ENCODE measurements around the gene PRTN3. TPM values are rescaled to one million over a fixed set of nuclear protein-coding genes. Genes with fewer than 3 reads are reported as not detected.
"Not testable (repeated sequence)": the region's sequence is repeated elsewhere in the genome, so short reads cannot be mapped to it uniquely, and the experiment has no call there.

PRTN3 gene
- total RNA-seq, 1 experiment from 2014 or later, result not detected

DNA sequence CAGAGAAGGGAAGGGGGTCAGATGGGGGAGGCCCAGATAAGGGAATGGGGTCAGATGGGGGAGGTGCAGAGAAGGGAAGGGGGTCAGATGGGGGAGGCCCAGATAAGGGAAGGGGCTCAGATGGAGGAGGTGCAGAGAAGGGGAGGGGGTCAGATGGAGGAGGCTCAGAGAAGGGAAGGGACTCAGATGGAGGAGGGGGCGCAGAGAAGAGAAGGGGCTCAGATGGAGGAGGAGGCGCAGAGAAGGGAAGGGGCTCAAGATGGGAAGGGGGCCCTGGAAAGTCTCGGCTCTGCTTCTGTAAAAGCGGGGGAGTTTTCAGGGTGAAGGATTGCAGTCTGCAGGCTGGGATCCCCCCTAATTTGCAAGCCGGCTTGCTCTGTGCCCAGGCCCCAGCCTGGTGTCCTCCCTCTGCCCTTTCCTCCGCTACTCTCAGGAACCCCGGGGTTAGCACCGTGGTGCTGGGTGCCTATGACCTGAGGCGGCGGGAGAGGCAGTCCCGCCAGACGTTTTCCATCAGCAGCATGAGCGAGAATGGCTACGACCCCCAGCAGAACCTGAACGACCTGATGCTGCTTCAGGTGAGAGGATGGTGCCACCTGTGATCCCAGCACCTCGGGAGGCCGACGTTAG is 11.6 kb upstream of the PRTN3 start:
- DNase-seq (ENCODE audit: low read depth, low spot score), result no peak
- in situ Hi-C loops (cut with HindIII; ENCODE audit: low pct_unique_long_range_greater_than_20kb, low sequenced_read_pairs), result no loop called here

DNA sequence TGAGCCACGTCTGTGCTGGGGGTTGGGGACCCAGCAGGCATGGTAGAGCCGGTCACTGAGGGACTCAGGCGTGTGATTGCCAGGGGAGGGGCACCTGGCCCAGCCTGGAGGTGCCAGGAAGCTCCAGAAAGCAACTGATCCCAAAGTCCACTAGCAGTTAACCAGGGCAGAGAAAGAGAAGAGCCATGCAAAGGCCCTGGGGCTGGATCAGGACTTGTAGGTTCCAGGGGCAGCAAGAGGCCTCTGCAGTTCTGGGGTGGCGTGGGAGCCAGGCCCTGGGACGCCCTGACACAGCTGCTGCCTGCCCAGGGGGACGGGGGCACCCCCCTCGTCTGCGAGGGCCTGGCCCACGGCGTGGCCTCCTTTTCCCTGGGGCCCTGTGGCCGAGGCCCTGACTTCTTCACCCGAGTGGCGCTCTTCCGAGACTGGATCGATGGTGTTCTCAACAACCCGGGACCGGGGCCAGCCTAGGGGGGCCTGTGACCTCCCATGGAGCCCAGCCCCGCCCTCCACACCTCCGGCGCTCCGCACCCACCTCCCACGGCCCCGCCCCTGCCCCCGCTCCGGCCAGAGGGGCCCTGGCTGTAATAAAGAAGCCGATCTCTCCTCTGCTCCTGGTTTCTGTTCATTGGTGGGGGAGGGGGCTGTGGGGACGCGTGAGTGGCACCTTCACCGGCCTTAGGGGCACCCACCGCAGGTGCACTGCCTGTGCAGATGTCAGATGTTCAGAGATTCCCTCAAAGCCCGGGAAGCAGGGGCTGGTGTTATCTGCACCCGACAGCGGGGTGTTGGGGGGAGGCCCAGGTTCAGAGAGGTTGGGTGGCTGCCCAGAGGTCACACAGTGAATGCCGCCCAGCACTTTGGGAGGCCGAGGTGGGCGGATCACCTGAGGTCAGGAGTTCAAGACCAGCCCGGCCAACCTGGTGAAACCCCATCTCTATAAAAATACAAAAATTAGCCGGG is 9.1 kb upstream of the PRTN3 start:
- in situ Hi-C loops (cut with HindIII; ENCODE audit: low pct_unique_long_range_greater_than_20kb, low sequenced_read_pairs), result no loop called here
- DNase-seq (ENCODE audit: low read depth, low spot score), result no peak

DNA sequence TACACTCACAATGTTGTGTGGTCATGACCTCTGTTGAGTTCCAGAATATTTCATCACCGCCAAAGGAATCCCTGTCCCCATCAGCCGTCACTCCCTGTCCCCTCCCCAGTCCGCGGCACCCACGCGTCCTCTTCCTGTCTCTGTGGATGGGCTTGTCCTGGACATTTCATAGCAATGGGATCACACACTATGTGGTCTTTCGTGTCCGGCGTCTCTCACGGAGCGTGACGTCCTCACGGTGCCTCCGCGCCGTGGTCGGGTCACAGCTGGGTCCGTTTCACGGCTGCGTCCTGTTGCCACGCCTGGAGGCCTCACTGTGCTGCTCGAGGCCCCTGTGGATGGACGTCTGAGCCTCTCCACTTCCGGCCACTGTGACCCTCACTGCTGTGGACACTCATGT is 6.6 kb upstream of the PRTN3 start:
- DNase-seq (ENCODE audit: low read depth, low spot score), result no peak
- in situ Hi-C loops (cut with HindIII; ENCODE audit: low pct_unique_long_range_greater_than_20kb, low sequenced_read_pairs), result no loop called here

DNA sequence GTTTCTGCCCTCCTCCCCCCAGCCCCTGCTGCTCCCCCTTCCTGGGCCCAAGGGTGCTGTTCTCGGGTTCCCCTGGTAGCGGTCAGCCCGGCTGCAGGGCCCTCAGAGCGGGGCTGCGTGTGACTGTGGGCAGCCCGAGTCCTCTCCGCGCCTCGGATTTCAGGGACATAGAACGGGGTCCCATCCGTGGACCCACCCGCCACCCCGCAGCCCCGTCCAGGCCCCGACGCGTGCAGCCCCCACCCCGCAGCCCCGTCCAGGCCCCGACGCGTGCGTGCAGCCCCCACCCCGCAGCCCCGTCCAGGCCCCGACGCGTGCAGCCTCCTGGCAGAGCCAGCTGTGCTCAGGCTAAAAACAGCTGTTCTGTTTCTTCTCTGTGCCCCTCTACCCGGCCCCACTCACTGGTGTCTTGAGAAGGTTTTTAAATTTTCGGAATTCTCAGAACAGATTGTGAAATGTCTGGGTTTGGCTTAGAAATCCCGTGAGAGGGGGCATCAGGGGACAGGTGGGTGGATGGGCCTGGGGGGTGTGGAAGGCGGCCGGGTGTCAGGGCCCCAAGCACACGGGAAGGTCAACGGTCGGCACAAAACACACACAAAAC is 5.5 kb upstream of the PRTN3 start:
- in situ Hi-C loops (cut with HindIII; ENCODE audit: low pct_unique_long_range_greater_than_20kb, low sequenced_read_pairs), result no loop called here
- no peak for DNase-seq (ENCODE audit: low read depth, low spot score)

DNA sequence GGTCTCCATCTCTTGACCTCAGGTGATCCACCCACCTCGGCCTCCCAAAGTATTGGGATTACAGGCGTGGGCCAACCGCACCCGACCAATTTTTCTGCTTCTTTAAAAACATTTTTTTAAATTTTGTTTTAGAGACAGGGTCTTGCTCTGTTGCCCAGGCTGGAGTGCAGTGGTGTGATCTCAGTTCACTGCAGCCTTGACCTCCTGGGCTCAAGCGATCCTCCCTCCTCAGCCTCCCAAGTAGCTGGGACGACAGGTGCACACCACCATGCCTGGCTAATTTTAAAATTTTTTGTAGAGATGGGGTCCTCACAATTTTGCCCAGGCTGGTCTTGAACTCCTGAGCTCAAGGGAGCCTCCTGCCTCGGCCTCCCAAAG is 2.0 kb downstream of the PRTN3 start:
- in situ Hi-C loops (cut with HindIII; ENCODE audit: low pct_unique_long_range_greater_than_20kb, low sequenced_read_pairs); DNase-seq (ENCODE audit: low read depth, low spot score): not testable (repeated sequence)

DNA sequence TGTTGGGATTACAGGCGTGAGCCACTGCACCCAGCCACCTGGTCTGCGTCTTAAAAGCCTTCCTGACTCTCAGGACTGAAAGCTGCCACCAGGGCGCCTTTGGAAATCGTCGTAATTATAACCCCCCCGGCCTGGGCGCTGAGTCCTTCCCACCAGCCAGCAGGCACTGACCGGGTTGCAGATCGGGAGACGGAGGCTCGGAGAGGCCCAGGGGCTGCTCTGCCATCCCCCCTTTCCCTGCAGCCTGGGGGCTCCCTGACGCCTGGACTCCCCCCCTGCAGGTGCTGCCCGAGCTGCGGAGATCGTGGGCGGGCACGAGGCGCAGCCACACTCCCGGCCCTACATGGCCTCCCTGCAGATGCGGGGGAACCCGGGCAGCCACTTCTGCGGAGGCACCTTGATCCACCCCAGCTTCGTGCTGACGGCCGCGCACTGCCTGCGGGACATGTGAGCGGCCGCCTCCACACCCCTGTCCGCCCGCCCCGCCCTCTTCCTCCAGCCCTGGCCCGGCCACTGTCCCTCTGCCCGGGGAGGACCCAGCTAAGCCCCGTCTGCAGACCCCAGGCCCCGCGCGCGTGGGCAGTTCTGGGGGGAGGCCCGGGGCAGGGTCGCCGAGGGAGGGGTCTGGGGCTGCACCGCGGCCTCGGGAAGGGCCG is 2.5 kb downstream of the PRTN3 start:
- no peak for DNase-seq (ENCODE audit: low read depth, low spot score)
- in situ Hi-C loops (cut with HindIII; ENCODE audit: low pct_unique_long_range_greater_than_20kb, low sequenced_read_pairs), result no loop called here

DNA sequence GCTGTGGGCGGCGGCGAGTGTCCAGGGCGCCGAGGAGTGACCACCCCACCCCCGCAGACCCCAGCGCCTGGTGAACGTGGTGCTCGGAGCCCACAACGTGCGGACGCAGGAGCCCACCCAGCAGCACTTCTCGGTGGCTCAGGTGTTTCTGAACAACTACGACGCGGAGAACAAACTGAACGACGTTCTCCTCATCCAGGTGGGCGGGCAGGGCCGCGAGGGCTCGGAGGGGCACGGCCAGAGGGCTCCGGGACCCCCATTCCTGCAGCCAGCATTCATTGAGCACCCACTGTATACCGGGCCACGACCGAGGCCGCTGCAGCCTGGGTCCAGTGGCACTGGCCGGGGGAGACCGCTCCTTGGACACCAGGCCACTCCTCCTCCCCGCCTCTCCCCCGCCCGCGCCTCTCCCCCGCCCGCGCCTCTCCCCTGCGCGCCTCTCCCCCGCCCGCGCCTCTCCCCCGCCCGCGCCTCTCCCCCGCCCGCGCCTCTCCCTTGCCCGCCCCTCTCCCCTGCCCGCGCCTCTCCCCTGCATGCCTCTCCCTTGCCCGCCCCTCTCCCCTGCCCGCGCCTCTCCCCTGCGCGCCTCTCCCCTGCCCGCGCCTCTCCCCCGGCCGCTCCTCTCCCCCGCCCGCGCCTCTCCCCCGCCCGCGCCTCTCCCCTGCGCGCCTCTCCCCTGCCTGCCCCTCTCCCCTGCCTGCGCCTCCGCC is 3.2 kb downstream of the PRTN3 start:
- in situ Hi-C loops (cut with HindIII; ENCODE audit: low pct_unique_long_range_greater_than_20kb, low sequenced_read_pairs), result no loop called here
- DNase-seq (ENCODE audit: low read depth, low spot score), result no peak

DNA sequence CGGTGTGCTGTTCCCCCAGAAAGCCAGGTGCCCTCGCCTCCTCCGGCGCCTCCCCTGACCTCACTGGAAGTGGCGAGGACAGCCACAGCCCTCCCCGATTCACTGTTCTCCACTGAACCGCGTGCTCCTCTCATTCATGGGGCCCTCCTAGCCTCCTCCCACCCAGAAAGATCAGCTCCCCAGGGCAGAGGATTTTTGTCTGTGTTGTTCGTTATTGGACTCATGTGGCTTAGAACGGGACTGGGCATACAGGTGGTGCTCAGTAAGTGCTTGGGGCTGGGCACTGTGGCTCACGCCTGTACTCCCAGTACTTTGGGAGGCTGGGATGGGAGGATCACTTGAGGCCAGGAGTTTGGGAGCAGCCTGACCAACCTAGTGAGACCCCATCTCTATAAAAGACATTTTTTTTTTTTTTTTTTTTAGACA is 3.8 kb downstream of the PRTN3 start:
- in situ Hi-C loops (cut with HindIII; ENCODE audit: low pct_unique_long_range_greater_than_20kb, low sequenced_read_pairs), result no loop called here
- no peak for DNase-seq (ENCODE audit: low read depth, low spot score)

DNA sequence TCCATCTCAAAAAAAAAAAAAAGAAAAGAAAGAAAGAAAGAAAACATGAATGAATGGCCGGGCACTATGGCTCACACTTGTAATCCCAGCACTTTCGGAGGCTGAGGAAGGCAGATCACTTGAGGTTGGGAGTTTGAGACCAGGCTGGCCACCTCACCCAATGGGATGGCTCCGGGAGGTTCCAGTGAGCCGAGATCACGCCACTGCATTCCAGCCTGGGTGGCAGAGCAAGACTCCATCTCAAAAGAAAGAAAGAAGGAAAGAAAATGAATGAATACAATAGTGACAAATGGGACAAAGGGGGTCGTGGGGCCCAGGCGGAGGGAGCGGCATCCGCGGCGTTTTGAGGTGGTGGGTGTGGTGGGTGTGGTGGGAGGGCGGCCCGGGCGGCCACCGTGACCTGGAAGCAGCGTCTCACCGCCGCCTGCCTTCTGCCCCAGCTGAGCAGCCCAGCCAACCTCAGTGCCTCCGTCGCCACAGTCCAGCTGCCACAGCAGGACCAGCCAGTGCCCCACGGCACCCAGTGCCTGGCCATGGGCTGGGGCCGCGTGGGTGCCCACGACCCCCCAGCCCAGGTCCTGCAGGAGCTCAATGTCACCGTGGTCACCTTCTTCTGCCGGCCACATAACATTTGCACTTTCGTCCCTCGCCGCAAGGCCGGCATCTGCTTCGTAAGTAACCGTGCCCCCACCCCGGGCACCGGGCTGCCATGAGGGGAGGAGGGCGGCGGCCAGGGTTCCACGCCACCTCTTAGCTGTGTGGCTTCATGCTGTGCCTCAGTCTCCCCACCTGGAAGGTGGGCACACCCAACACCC is 5.1 kb downstream of the PRTN3 start:
- no peak for DNase-seq (ENCODE audit: low read depth, low spot score)
- in situ Hi-C loops (cut with HindIII; ENCODE audit: low pct_unique_long_range_greater_than_20kb, low sequenced_read_pairs), result no loop called here

DNA sequence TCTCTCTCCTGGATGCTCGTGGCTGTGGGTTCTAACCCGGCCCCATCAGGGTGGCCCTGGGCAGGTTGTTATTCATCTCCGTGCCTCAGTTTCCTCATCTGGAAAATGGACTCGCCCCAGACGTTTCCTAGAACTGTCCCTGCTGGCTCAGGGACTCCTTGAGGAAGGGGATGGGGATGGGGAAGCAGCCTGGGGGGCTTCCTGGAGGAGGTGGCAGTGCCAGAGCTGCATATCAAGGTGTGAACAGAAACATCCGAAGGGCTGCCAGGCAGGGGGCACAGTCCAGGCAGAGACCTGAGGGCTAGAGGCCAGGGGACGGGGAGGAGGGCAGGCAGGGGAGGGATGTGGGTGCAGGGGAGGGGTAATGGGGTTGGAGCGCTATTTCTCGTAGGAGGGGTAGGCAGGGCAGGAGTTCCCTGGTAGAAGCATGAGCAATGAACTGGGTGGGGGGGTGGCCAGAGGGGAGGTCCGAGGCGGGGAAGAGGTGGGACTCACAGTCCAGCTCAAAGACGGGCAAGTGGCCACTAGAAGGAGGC is 7.7 kb downstream of the PRTN3 start:
- DNase-seq (ENCODE audit: low read depth, low spot score), result no peak
- in situ Hi-C loops (cut with HindIII; ENCODE audit: low pct_unique_long_range_greater_than_20kb, low sequenced_read_pairs), result no loop called here

DNA sequence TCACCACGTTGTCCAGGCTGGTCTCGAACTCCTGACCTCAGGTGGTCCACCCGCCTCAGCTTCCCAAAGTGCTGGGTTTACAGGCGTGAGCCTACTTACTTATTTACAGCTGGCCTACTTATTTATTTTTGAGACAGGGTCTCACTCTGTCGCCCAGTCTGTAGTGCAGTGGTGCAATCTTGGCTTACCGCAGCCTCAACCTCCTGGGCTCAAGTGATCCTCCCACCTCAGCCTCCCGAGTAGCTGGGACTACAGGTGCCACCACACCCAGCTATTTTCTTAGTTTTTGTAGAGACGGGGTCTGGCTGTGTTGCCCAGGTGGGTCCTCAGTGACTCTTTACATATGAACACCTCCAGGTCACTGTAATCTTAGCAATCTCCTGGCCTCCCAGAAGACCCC is 8.4 kb downstream of the PRTN3 start:
- DNase-seq (ENCODE audit: low read depth, low spot score); in situ Hi-C loops (cut with HindIII; ENCODE audit: low pct_unique_long_range_greater_than_20kb, low sequenced_read_pairs): not testable (repeated sequence)

DNA sequence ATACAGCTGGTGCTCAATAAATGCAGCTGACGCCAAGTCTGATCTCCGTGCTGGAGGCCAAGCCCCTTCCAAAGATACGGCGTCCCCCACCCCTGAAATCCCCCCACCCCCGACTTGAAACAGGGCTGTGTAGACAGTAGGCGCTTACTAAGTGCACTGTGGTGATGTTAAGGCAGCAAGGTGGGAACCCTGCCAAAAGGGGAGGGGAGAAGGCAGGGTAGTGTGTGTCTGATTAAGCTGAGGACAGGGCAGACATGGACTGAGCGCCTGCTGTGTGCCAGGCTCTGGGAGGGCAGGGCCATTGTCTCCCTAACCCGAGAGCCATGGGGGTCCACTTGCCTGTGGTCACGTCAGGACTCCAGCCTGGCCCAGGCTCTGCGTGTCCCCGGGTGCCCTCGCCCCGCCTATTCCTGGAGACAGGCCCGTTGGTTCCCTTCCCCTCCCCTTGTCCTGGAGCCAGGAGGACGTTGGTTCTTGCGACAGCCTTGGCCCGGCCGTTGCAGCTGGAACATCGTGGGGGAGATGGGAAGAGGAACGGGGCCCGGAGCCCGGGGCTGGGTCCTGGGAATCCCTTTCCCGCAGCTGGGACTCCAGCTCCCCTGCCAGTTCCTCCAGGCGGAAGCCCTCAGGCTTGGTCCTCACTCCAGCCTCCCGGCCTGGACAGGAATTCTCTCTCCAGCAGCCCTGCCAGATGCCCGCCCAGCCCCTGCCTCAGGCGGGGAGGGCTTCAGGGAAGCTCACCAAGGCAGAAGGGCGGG is 9.6 kb downstream of the PRTN3 start:
- no peak for DNase-seq (ENCODE audit: low read depth, low spot score)
- in situ Hi-C loops (cut with HindIII; ENCODE audit: low pct_unique_long_range_greater_than_20kb, low sequenced_read_pairs), result no loop called here

DNA sequence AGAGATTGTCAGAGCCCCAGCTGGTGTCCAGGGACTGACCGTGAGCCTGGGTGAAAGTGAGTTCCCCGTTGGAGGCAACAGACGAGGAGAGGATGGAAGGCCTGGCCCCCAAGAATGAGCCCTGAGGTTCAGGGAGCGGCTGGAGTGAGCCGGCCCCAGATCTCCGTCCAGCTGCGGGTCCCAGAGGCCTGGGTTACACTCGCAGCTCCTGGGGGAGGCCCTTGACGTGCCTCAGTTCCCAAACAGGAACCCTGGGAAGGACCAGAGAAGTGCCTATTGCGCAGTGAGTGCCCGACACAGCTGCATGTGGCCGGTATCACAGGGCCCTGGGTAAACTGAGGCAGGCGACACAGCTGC is 10.2 kb downstream of the PRTN3 start:
- DNase-seq (ENCODE audit: low read depth, low spot score), result no peak
- in situ Hi-C loops (cut with HindIII; ENCODE audit: low pct_unique_long_range_greater_than_20kb, low sequenced_read_pairs), result no loop called here

DNA sequence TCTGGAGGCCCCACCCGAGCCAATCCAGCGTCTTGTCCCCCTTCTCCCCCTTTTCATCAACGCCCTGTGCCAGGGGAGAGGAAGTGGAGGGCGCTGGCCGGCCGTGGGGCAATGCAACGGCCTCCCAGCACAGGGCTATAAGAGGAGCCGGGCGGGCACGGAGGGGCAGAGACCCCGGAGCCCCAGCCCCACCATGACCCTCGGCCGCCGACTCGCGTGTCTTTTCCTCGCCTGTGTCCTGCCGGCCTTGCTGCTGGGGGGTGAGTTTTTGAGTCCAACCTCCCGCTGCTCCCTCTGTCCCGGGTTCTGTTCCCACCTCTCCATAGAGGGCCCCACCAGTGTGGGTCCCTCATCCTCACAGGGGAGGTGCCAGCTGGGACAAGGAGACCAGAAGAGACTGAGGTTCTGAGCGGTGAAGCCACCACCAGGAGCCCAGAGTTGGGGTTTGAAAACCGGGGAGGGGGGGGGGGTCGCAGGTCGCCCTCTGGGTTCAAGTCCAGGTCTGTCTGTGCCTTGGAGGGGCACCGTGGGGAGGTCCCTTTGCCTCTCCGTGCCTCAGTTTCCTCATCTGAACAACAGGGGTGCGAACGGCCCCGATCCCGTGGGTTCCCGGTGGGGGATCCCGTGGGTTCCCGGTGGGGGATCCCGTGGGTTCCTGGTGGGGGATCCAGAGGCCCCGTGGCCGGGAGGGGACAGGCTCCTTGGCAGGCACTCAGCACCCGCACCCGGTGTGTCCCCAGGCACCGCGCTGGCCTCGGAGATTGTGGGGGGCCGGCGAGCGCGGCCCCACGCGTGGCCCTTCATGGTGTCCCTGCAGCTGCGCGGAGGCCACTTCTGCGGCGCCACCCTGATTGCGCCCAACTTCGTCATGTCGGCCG is 11.6 kb downstream of the PRTN3 start, which contains the start of gene ELANE:
Gene ELANE (plus strand): TSS at position 168 of the 878 bp plus-strand sequence. CDS start 26 bp downstream, at position 194.
- no peak for DNase-seq (ENCODE audit: low read depth, low spot score)
- in situ Hi-C loops (cut with HindIII; ENCODE audit: low pct_unique_long_range_greater_than_20kb, low sequenced_read_pairs), result no loop called here

DNA sequence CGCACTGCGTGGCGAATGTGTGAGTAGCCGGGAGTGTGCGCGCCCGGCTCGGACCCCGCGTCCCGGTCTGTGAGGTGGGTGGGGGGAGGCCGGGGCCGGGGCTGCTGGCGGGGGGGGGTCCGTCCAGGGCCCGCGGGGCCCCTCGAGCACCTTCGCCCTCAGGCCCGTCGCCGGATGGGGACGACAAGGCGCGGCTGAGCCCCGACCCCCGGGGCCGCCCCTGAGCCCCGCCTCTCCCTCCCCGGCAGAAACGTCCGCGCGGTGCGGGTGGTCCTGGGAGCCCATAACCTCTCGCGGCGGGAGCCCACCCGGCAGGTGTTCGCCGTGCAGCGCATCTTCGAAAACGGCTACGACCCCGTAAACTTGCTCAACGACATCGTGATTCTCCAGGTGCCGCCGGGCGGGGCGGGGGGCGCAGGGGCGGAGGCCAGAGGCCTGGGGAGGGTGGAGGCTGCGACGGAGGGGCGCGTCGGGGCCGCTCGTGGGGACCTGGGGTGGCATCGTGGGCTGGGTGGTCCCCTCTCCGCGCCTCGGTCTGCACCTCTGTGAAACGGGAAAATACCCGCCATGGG is 12.3 kb downstream of the PRTN3 start:
- no peak for DNase-seq (ENCODE audit: low read depth, low spot score)
- in situ Hi-C loops (cut with HindIII; ENCODE audit: low pct_unique_long_range_greater_than_20kb, low sequenced_read_pairs), result no loop called here

All from SK-MEL-5 (cell line).